Activated CD8-positive, alpha-beta memory T cell treated with anti-CD3 and anti-CD28 coated beads, Interleukin-2, amount 10 ng/mL, durations not matched to agents 7 days and 5 days (primary cell): ENCODE data around the gene GRID1. TPM values are rescaled to one million over a fixed set of nuclear protein-coding genes. Genes with fewer than 3 reads are reported as not detected.

Experiments used
- ATAC-seq: fragments of 150-1000 bp; cut with Tn5 transposase; one replicate; pipeline ENCODE4 v1.10.0; 2021; ENCODE audit warnings: moderate library complexity
- CTCF ChIA-PET: fragments of 350-600 bp; sonication (Branson Sonifier 250); formaldehyde crosslinking; loops from one replicate; lab custom pipeline; 2021; ENCODE audit warnings: antibody characterized with exemption; lab: Charles Lee
- DNase-seq: peaks from one replicate; pipeline ENCODE4 v3.0.0-alpha.2; 2020
- H3K27ac Mint-ChIP-seq: one replicate; pipeline ENCODE4 v1.8.0; 2021; ENCODE audit warnings: mild to moderate bottlenecking, mixed read lengths
- H3K27me3 Mint-ChIP-seq: one replicate; pipeline ENCODE4 v1.8.0; 2021; ENCODE audit warnings: mixed read lengths
- H3K36me3 Mint-ChIP-seq: one replicate; pipeline ENCODE4 v1.8.0; 2021; ENCODE audit warnings: mild to moderate bottlenecking, mixed read lengths
- H3K4me1 Mint-ChIP-seq: one replicate; pipeline ENCODE4 v1.8.0; 2021; ENCODE audit warnings: mixed read lengths
- H3K4me3 Mint-ChIP-seq: one replicate; pipeline ENCODE4 v1.8.0; 2021; ENCODE audit warnings: mild to moderate bottlenecking, moderate library complexity, mixed read lengths
- H3K9me3 Mint-ChIP-seq: one replicate; pipeline ENCODE4 v1.8.0; 2022; ENCODE audit warnings: low read depth, mixed read lengths
- total RNA-seq, 2 experiments: library from RNA; stranded (reverse); gene quantifications; one replicate each; pipeline ENCODE4 v1.2.3, GENCODE V29; 2021

Gene GRID1
- total RNA-seq, 2 experiments from 2014 or later, result not detected

DNA sequence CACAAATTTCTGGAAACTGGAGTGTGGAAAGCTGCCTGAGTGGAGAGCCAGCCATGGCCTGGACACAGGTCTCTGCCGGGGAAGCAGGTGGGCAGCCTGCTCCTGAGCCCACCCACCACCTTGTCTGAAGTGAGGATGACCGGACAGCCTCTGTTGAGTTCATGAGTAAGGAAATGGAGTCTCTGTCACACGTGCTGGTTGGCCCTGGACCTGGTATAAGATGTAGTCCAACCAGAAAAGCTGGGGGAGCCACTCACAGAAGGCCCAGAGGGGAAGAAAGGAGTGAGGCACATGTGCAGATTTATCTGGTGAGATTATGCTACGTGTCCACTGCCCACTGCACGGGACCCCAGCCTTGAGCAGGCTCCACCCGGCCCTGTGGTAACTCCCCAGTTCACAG lies 383.5 kb downstream of the GRID1 start:
- CTCF ChIA-PET, result no interaction called here
- Mint-ChIP-seq H3K27me3 (no peaks in the 10 kb centered on the region), H3K36me3 (no peaks in the 10 kb centered on the region), H3K27ac (no peak overlapping the region), H3K4me1 (no peaks in the 10 kb centered on the region), H3K9me3 (no peaks in the 10 kb centered on the region), H3K4me3 (no peak overlapping the region)
- DNase-seq (no peak), ATAC-seq (no peak)

DNA sequence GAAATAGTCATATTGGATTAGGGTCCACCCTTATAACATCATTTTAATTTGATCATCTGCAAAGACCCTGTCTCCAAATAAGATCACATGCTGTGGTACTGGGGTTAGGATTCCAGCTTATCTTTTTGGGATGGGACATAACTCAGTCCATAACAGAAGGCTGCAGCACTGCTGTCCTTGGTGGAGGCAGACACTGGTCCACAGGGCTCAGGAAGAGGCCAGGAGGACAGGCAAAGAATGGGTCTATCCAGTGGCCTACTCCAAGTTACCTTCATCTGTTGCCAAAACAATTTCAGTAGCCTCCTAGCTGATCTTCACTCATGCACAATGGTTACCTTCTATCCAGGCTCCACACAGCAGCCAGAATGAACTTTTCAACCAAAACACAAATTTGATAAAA lies 387.0 kb downstream of the GRID1 start:
- Mint-ChIP-seq H3K36me3 (no peaks in the 10 kb centered on the region), H3K4me3 (no peak overlapping the region), H3K27ac (no peak overlapping the region), H3K9me3 (no peaks in the 10 kb centered on the region), H3K27me3 (no peaks in the 10 kb centered on the region), H3K4me1 (no peaks in the 10 kb centered on the region)
- CTCF ChIA-PET, result no interaction called here
- no peak for DNase-seq
- no peak for ATAC-seq

DNA sequence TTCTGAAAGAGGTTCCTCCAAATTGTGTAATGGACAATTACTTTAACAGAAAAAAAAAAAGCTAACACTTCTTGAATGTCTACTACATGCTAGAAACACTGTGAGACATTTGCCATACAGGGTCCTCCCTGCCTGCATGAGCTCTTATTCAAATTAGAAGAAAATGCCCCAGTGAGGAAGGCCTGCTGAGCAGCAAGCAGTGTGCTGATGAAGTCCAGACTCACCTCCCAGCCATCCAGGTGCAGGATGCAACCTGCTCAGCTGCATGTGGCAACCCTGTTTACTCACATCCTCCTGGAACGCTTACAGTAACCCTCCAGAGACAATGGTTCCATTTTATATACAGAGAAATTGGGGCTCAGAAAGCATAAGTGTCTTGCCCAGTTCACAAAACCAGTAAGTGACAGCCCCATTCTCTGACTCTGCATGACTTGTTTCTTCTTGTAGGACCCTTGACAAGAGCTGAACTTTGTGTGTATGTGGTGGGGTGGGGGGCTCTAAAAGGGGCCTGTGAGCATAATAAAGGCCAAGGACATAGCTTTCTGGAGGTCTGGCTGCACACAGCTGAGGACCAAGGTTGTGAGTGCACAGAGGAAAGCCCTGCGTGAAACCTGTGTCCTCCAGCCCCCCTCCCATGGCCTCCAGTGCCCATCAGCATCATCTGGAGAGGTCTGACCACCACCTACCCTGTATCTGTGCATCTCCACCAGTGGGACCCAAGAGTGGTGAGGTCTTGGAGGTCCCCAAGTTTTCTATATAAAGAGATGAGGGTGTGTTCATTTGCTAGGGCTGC lies 387.8 kb downstream of the GRID1 start:
- Mint-ChIP-seq H3K36me3 (no peaks in the 10 kb centered on the region), H3K27me3 (no peaks in the 10 kb centered on the region), H3K9me3 (no peaks in the 10 kb centered on the region), H3K4me1 (no peaks in the 10 kb centered on the region), H3K4me3 (no peak overlapping the region), H3K27ac (no peak overlapping the region)
- ATAC-seq, result no peak
- CTCF ChIA-PET, result no interaction called here
- no peak for DNase-seq

DNA sequence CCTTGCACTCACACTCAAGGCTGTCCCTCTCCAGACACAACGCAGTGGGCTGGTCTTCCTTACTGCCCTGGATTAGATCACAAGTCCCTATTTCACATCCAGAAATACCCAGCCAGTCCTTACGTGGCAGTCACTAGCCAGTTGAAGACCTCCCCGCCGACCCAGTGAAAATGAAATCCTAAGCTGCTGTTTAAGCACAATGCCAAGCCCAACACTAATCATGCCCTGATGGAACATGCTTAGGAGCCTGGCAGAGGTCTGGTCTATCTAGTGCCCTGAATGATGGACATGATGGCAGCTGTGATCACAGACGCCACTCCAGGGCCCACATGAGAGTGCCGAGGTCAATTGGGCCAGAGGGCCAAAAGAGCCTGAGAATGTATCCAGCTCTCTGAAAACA lies 389.0 kb downstream of the GRID1 start:
- ATAC-seq, result no peak
- Mint-ChIP-seq H3K27ac (no peak overlapping the region), H3K4me3 (no peak overlapping the region), H3K4me1 (no peaks in the 10 kb centered on the region), H3K27me3 (peaks cover 2% of the 10 kb centered on the region), H3K9me3 (no peaks in the 10 kb centered on the region), H3K36me3 (no peaks in the 10 kb centered on the region)
- DNase-seq, result no peak
- CTCF ChIA-PET, result no interaction called here

DNA sequence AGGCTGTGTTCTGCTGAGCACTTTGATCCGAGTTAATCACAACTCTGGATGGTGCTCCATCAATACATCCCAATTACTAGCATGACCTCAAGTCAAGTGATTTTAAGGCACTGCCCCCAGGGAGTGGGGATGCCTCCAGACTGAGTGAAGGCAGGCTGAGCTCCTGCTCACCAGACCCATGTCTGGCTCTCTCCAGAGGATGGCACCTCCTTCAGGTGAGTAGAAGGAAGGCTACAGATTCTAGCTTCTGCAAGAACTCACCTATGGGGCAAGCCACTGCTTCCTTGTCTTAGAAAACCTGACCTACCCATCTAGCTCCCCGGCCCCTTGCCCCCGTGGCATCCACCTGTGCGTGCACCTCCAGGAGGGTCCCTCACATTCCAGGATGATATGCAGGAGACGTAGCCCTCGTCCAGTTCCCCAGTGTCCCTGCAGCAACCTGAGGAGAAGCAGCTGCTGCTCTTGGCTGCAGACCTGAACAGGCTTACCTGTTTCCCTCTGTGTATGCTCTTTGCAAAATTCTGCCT lies 390.3 kb downstream of the GRID1 start:
- Mint-ChIP-seq H3K27ac (no peak overlapping the region), H3K27me3 (peaks cover 9% of the 10 kb centered on the region), H3K9me3 (no peaks in the 10 kb centered on the region), H3K36me3 (no peaks in the 10 kb centered on the region), H3K4me3 (no peak overlapping the region), H3K4me1 (no peaks in the 10 kb centered on the region)
- CTCF ChIA-PET, result no interaction called here
- ATAC-seq, result no peak
- DNase-seq, result no peak

DNA sequence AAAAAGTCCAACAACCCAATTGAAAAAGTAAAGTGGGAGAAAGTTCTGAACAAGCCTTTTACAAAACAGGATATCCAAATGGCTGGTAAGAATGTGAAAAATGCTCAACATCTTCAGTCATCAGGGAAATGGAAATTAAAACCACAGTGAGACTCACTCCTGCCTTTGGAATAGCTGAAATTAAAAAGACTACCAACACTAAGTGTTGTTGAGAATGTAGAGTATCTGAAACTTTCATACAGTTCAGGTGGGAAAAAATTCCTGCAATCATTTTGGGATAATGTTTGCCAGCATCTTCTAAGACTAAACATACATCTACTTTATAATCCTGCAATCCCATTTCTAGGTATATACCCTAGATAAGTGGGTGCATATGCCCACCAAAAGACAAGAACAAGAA lies 395.1 kb downstream of the GRID1 start:
- Mint-ChIP-seq H3K9me3 (peaks cover 3% of the 10 kb centered on the region), H3K4me3 (no peak overlapping the region), H3K36me3 (no peaks in the 10 kb centered on the region), H3K4me1 (peaks cover 6% of the 10 kb centered on the region), H3K27ac (no peak overlapping the region), H3K27me3 (peaks cover 11% of the 10 kb centered on the region)
- DNase-seq (no peak), ATAC-seq (no peak)
- CTCF ChIA-PET, result no interaction called here

DNA sequence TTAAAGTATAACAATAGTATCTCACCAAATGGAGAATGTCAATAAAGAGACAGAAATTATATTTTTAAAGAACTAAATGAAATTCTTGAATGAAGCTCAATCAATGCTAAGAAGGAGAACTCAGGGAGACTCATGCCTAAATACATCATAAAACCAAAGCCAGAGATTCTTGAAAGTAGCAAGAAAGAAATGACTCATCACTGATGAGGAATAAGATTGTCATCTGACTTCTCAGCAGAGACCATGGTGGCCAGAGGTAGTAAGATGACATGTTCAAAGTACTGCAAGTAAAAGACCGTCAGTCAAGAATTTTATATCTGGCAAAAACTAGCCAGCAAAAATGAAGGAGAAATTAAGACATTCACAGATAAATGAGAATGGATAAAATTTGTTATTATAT lies 399.0 kb downstream of the GRID1 start:
- peaks cover 26% of the 10 kb centered on the region for H3K27me3 Mint-ChIP-seq
- peaks cover 6% of the 10 kb centered on the region for H3K4me1 Mint-ChIP-seq
- no peak overlapping the region for H3K4me3 Mint-ChIP-seq
- DNase-seq (no peak), ATAC-seq (peak; percentile 39)
- peaks cover 4% of the 10 kb centered on the region for H3K9me3 Mint-ChIP-seq
- H3K27ac Mint-ChIP-seq, result no peak overlapping the region
- no peaks in the 10 kb centered on the region for H3K36me3 Mint-ChIP-seq
- CTCF ChIA-PET, result no interaction called here

DNA sequence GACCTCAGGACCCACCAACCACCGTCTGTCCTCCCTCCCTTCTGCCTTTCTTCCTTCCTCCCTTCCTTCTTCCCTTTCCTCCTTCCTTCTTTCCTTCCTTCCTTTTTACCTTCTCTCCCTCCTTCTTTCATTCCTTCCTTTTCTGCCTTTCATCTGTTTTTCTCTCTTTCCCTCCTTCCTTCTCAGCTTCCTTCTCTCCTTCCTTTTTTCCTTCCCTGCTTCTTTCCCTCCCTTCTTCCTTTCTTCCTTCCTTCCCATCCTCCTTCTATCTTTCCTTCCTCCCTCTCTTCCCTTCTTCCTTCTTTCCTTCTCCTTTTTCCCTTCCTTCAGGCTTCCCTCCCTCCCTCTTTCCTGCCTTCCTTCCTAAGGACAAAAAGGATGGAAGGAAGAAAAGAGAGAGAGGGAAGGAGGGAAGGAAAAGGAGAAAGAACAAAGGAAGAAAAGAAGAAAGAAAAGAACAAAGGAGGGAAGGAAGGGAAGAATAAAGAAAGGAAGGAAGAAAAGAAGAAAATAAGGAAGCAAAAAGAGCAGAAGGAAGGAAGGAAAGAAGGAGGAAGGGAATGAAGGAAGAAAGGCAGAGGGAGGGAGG lies 405.0 kb downstream of the GRID1 start:
- CTCF ChIA-PET, result no interaction called here
- Mint-ChIP-seq H3K27ac (no peak overlapping the region), H3K9me3 (peaks cover 2% of the 10 kb centered on the region), H3K36me3 (no peaks in the 10 kb centered on the region), H3K4me3 (no peak overlapping the region), H3K27me3 (peaks cover 19% of the 10 kb centered on the region), H3K4me1 (no peaks in the 10 kb centered on the region)
- ATAC-seq, result no peak
- DNase-seq, result no peak

DNA sequence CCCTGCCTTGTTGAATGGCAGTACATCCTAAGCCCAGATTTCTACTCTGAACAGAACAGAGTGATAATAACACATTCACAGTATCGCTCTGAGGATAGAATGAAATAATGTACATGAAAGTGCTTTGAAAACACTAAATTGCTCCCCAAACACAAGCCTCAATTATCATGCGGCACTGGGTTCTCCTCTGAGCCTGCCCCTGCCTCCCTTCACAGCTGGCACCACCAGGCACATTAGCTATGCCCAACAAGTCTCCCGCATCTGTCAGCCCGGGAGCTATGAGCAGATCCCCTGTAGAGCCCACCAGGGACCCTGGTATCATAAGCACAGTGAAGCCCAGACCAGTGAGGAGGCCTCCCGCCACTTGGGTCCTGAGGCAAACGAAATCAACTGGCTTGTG lies 405.5 kb downstream of the GRID1 start:
- DNase-seq (no peak), ATAC-seq (no peak)
- CTCF ChIA-PET, result no interaction called here
- Mint-ChIP-seq H3K27ac (no peak overlapping the region), H3K4me1 (no peaks in the 10 kb centered on the region), H3K9me3 (peaks cover 2% of the 10 kb centered on the region), H3K36me3 (no peaks in the 10 kb centered on the region), H3K27me3 (peaks cover 19% of the 10 kb centered on the region), H3K4me3 (no peak overlapping the region)

DNA sequence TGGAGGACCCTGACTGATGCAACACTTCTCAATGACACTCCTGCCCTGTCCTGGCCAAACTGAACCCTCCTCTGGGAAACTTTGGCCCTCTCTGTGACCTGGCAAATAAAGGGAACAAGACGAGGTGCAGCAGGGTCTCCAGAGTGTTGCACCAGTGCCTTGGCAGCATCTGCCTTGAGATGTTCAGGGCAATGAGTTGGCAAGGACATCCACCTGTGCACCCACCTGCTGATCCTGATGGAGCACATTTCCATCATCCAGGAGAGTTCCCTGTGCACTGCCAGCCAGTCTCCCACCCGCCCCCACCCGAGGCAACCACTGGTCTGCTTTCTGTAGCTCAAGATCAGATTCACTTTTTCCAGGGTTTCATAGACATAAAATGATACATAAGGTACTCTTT lies 407.4 kb downstream of the GRID1 start:
- Mint-ChIP-seq H3K27ac (no peak overlapping the region), H3K9me3 (peaks cover 2% of the 10 kb centered on the region), H3K4me1 (no peaks in the 10 kb centered on the region), H3K27me3 (peaks cover 15% of the 10 kb centered on the region), H3K4me3 (no peak overlapping the region), H3K36me3 (no peaks in the 10 kb centered on the region)
- ATAC-seq, result no peak
- CTCF ChIA-PET, result no interaction called here
- DNase-seq, result no peak

DNA sequence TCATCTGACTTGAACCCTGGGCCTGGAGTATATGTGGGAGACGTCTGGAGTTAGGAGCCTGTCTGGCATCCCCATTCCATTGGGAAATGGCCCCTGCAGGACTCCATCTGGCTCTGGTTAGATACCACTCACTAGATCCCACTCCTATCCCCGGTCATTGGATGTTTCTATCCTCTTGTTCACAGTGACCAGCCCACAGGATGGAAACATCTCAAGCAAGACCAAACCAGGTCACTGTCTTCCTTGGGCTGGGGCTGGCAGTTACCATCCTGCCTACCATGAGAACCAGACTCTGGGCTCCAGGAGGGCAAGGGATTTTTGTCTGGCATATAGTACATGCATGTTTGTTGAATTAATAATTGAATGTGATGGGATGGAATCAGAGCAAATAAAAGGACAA lies 415.7 kb downstream of the GRID1 start:
- no peak for DNase-seq
- Mint-ChIP-seq H3K36me3 (no peaks in the 10 kb centered on the region), H3K4me1 (no peaks in the 10 kb centered on the region), H3K4me3 (no peak overlapping the region), H3K27ac (no peak overlapping the region), H3K27me3 (peaks cover 14% of the 10 kb centered on the region), H3K9me3 (no peaks in the 10 kb centered on the region)
- ATAC-seq, result no peak
- CTCF ChIA-PET, result no interaction called here

DNA sequence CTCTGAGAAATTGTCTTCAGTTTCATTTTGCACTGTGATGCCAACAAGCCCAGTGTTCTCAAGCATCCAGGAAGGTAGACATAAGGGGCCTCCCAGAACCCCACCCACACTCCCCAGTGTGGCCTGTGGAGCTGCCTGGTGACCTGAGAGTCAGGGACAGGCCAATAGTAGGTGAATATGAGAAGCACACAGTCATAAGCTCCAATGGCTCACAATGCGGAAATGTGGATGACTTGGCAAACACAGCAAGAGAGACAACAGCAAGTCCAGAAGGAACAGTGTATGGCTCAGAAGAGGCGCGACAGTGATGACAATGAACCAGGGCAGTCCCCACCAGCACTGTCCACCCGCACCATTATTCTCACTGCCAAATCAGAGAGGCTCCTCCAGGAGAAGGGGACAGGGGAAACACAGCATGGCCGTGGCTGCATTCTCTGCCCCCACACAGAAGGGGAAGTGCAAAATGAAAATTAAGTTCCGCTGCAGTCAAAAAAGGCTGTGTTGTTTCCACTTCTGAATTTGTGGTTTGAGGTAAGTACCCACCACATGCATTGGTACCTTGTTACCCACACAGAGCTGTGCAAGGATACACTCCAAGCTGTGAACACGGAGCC lies 419.8 kb downstream of the GRID1 start:
- no peaks in the 10 kb centered on the region for H3K36me3 Mint-ChIP-seq
- H3K27ac Mint-ChIP-seq, result no peak overlapping the region
- H3K4me3 Mint-ChIP-seq, result no peak overlapping the region
- ATAC-seq, result no peak
- no peaks in the 10 kb centered on the region for H3K9me3 Mint-ChIP-seq
- H3K27me3 Mint-ChIP-seq, result peaks cover 21% of the 10 kb centered on the region
- DNase-seq, result no peak
- no peaks in the 10 kb centered on the region for H3K4me1 Mint-ChIP-seq
- CTCF ChIA-PET, result no interaction called here

DNA sequence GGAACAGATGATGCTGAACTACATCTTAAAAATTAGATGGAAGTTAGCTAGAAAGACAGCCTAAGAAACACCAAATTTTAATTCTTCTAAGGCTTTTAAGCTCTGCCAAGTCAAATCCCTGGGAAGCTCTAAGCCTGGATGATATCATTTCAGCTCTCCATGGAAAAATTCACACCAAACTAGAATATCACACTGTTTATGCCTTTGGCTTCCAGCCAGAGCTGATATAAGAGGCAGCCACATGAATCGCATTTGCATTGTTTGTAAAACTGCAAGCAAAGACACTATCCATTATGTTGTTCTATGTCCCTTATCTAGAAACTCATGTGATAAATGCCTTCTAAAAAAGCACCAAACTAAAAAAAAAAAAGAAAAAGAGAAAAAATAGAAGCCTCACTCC lies 430.4 kb downstream of the GRID1 start:
- Mint-ChIP-seq H3K4me1 (no peaks in the 10 kb centered on the region), H3K27me3 (no peaks in the 10 kb centered on the region), H3K4me3 (no peak overlapping the region), H3K27ac (no peak overlapping the region), H3K36me3 (no peaks in the 10 kb centered on the region), H3K9me3 (no peaks in the 10 kb centered on the region)
- ATAC-seq (no peak), DNase-seq (no peak)
- CTCF ChIA-PET, result no interaction called here

DNA sequence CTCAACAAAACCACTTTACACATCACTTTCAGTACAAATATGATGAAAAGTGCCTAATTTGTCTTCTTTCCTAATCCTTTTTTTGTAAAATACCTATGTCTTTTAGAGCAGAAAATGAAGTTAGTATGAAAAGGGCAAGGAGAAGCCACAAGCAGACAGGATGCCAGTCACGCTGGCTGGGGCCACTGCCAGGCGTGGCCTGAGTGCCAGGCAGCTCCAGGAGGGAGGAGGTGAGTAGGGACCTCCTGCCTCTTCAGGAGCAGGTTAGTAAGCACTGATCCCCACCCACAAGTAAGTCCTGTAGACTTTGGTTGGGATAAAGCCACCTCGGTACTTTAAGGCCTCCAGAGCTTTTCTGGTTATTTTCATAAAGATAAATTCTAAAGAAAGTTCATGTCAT lies 432.0 kb downstream of the GRID1 start:
- H3K9me3 Mint-ChIP-seq, result no peaks in the 10 kb centered on the region
- H3K4me1 Mint-ChIP-seq, result no peaks in the 10 kb centered on the region
- CTCF ChIA-PET, result no interaction called here
- no peaks in the 10 kb centered on the region for H3K27me3 Mint-ChIP-seq
- ATAC-seq (no peak), DNase-seq (no peak)
- no peak overlapping the region for H3K4me3 Mint-ChIP-seq
- H3K36me3 Mint-ChIP-seq, result no peaks in the 10 kb centered on the region
- H3K27ac Mint-ChIP-seq, result no peak overlapping the region
